MCF 10A (cell line): Measurements from ENCODE around the gene P3H2. TPM values are rescaled to one million over a fixed set of nuclear protein-coding genes. Genes with fewer than 3 reads are reported as not detected.

ENCODE experiments used
- BruUV-seq: library from RNA; stranded (reverse); fragments of 400-500 nt; replicated peaks from 2 replicates; lab custom pipeline; 2021; lab: Mats Ljungman, UMichigan
- CTCF ChIA-PET: fragments of 300-600 bp; sonication (Branson Sonifier 250); formaldehyde crosslinking; extraction: SDS; loops from one replicate; lab custom pipeline; 2021; ENCODE audit warnings: antibody characterized with exemption, inconsistent platforms; lab: Yijun Ruan, JAX
- POLR2A ChIA-PET: fragments of 300-600, 350-650 bp; sonication (Branson Sonifier 250); formaldehyde crosslinking; extraction: SDS; loops from one replicate; lab custom pipeline; 2020; ENCODE audit warnings: antibody characterized with exemption, inconsistent platforms; lab: Yijun Ruan, JAX
- DNase-seq: peaks from one replicate; pipeline ENCODE4 v3.0.0-alpha.2; 2018; ENCODE audit not compliant: unreplicated experiment
- H3K27ac Mint-ChIP-seq: one replicate; pipeline ENCODE4 v1.8.0; 2022; ENCODE audit warnings: mild to moderate bottlenecking, low read depth, mixed read lengths; ENCODE audit not compliant: unreplicated experiment
- H3K27me3 Mint-ChIP-seq: one replicate; pipeline ENCODE4 v1.8.0; 2022; ENCODE audit warnings: mixed read lengths; ENCODE audit not compliant: insufficient read depth, unreplicated experiment
- H3K36me3 Mint-ChIP-seq: one replicate; pipeline ENCODE4 v1.8.0; 2022; ENCODE audit warnings: mild to moderate bottlenecking, moderate library complexity, mixed read lengths; ENCODE audit not compliant: insufficient read depth, unreplicated experiment
- H3K4me1 Mint-ChIP-seq: one replicate; pipeline ENCODE4 v1.8.0; 2022; ENCODE audit warnings: mixed read lengths; ENCODE audit not compliant: insufficient read depth, unreplicated experiment
- H3K4me3 Mint-ChIP-seq: one replicate; pipeline ENCODE4 v1.8.0; 2022; ENCODE audit warnings: mild to moderate bottlenecking, moderate library complexity, mixed read lengths; ENCODE audit not compliant: unreplicated experiment
- H3K9me3 Mint-ChIP-seq: one replicate; pipeline ENCODE4 v1.8.0; 2022; ENCODE audit warnings: mixed read lengths; ENCODE audit not compliant: unreplicated experiment
- CTCF ChIP-seq: fragments of 200-600 bp; IDR thresholded peaks from one replicate; pipeline ENCODE4 v1.8.0; 2022; ENCODE audit warnings: antibody characterized with exemption, mild to moderate bottlenecking; ENCODE audit not compliant: unreplicated experiment
- intact Hi-C: fragments of 100-400 bp; cut with micrococcal nuclease; formaldehyde crosslinking; loops from 2 replicates; pipeline ENCODE4 v1.14.1; 2022
- total RNA-seq: library from RNA; stranded (reverse); gene quantifications from 2 replicates; pipeline ENCODE4 v1.2.3, GENCODE V29; 2022

Gene P3H2
- total RNA-seq, 1 experiment from 2014 or later, result 60.2 TPM

GRCh38 chr3:189948724-189949045, 172.0 kb downstream of the P3H2 start:
- no TSS peak for BruUV-seq
- H3K9me3 Mint-ChIP-seq, result no peaks in the 10 kb centered on the region
- H3K36me3 Mint-ChIP-seq, result no peaks in the 10 kb centered on the region

GRCh38 chr3:189947948-189948723, 172.6 kb downstream of the P3H2 start:
- no TSS peak for BruUV-seq
- intact Hi-C loops, result loop anchor here (1.0 to 10.0 kb wide), 8 partner anchors 123 to 715 kb away; no protein-coding TSS in a partner anchor
- ChIA-PET POLR2A (interaction anchor here (0.6 to 4.3 kb wide), 31 partner anchors 10 to 678 kb away, joined by 3 to 44 read pairs (median 4); no protein-coding TSS in a partner anchor), CTCF (interaction anchor here (0.5 to 5.2 kb wide), 37 partner anchors 9 to 947 kb away, joined by 3 to 70 read pairs (median 4); no protein-coding TSS in a partner anchor)
- no peak overlapping the region for H3K4me3 Mint-ChIP-seq
- no peaks in the 10 kb centered on the region for H3K9me3 Mint-ChIP-seq
- DNase-seq, result peak; percentile 73
- peak overlapping the region; percentile 74 for H3K27ac Mint-ChIP-seq
- no peaks in the 10 kb centered on the region for H3K27me3 Mint-ChIP-seq
- peak; percentile 76 for TF ChIP-seq CTCF
- no peaks in the 10 kb centered on the region for H3K36me3 Mint-ChIP-seq
- H3K4me1 Mint-ChIP-seq, result peaks cover 26% of the 10 kb centered on the region

More at GRCh38 chr3:189948724-189949045, 172.0 kb downstream of the P3H2 start:
- intact Hi-C loops, result loop anchor here (1.0 to 10.0 kb wide), 8 partner anchors 124 to 715 kb away; no protein-coding TSS in a partner anchor
- ChIA-PET CTCF (interaction anchor here (0.5 to 5.2 kb wide), 32 partner anchors 9 to 947 kb away, joined by 3 to 70 read pairs (median 4); no protein-coding TSS in a partner anchor), POLR2A (interaction anchor here (0.7 to 4.3 kb wide), 22 partner anchors 11 to 678 kb away, joined by 3 to 44 read pairs (median 6); no protein-coding TSS in a partner anchor)
- peaks cover 31% of the 10 kb centered on the region for H3K4me1 Mint-ChIP-seq
- no peak for DNase-seq
- no peak overlapping the region for H3K4me3 Mint-ChIP-seq
- no peaks in the 10 kb centered on the region for H3K27me3 Mint-ChIP-seq
- peak overlapping the region; percentile 74 for H3K27ac Mint-ChIP-seq
- TF ChIP-seq CTCF, result no peak

GRCh38 chr3:189947068-189947467, 173.6 kb downstream of the P3H2 start:
- no peak for DNase-seq
- Mint-ChIP-seq H3K9me3 (no peaks in the 10 kb centered on the region), H3K27ac (peak overlapping the region; percentile 74), H3K36me3 (no peaks in the 10 kb centered on the region), H3K4me1 (peaks cover 25% of the 10 kb centered on the region), H3K27me3 (no peaks in the 10 kb centered on the region), H3K4me3 (no peak overlapping the region)
- TF ChIP-seq CTCF, result no peak
- no TSS peak for BruUV-seq
- ChIA-PET CTCF (interaction anchor here (0.7 to 5.2 kb wide), 9 partner anchors 10 to 677 kb away, joined by 3 to 70 read pairs (median 5); no protein-coding TSS in a partner anchor), POLR2A (interaction anchor here (0.8 to 4.3 kb wide), 14 partner anchors 14 to 676 kb away, joined by 3 to 44 read pairs (median 4); no protein-coding TSS in a partner anchor)
- intact Hi-C loops, result loop anchor here (5.0 to 10.0 kb wide), 2 partner anchors 282 to 360 kb away; no protein-coding TSS in a partner anchor
